Transverse colon (tissue), 4 donors: Measurements from ENCODE around the gene TMEM138. TPM values are rescaled to one million over a fixed set of nuclear protein-coding genes. Genes with fewer than 3 reads are reported as not detected.

Experiments
- DNase-seq: peaks from one replicate; pipeline ENCODE4 v3.0.0-alpha.2; 2019
- H3K27ac ChIP-seq, 4 donors: fragments of 200-600 bp; sonication (generic); 2 replicates each; pipeline ENCODE4 v1.5.1; 2016 to 2018; ENCODE audit warnings: inconsistent platforms in 4 of 4
- H3K27me3 ChIP-seq: fragments of 200-600 bp; sonication (generic); 2 replicates; pipeline ENCODE4 v1.5.1; 2017; ENCODE audit warnings: inconsistent platforms
- H3K36me3 ChIP-seq, 4 donors: fragments of 200-600 bp; sonication (generic); 2 replicates each; pipeline ENCODE4 v1.5.1; 2017 to 2019; ENCODE audit warnings: inconsistent platforms in 4 of 4
- H3K4me1 ChIP-seq, 4 donors: fragments of 200-600 bp; sonication (generic); 2 replicates each; pipeline ENCODE4 v1.5.1; 2017 to 2020; ENCODE audit warnings: inconsistent platforms in 4 of 4
- H3K4me3 ChIP-seq, 4 donors: fragments of 200-600 bp; sonication (generic); 1 replicate in 1 of 4; 2 replicates in 3 of 4; pipeline versions ENCODE4 v1.5.1 to v1.6.1; 2017 to 2019; ENCODE audit warnings: inconsistent platforms in 4 of 4
- H3K9me3 ChIP-seq, 2 donors: fragments of 200-600 bp; sonication (generic); 2 replicates each; pipeline ENCODE4 v1.5.1; 2017 to 2019; ENCODE audit warnings: inconsistent platforms in 2 of 2
- CTCF ChIP-seq, 5 experiments: fragments of 200-600 bp in 3 of 5; fragments of 450-650 bp in 2 of 5; sonication (generic) in 3 of 5; IDR thresholded peaks; 1 replicate in 2 of 5; 2 replicates in 3 of 5; pipeline ENCODE4 v1.5.1; 2016 to 2017; ENCODE audit warnings: antibody characterized with exemption in 5 of 5, inconsistent platforms in 3 of 5, mild to moderate bottlenecking in 2 of 5, moderate library complexity in 1 of 5
- EP300 ChIP-seq: sonication (generic); formaldehyde crosslinking; IDR thresholded peaks from one replicate; pipeline ENCODE4 v1.6.1; 2017; ENCODE audit warnings: antibody characterized with exemption, low read depth
- POLR2A ChIP-seq: fragments of 450-650 bp; IDR thresholded peaks from one replicate; pipeline ENCODE4 v1.6.1; 2016; ENCODE audit warnings: antibody characterized with exemption, mild to moderate bottlenecking, moderate library complexity
- POLR2AphosphoS5 ChIP-seq, 3 donors: sonication (generic); formaldehyde crosslinking; IDR thresholded peaks; one replicate each; pipeline ENCODE4 v1.6.1; 2016; ENCODE audit warnings: antibody characterized with exemption in 3 of 3
- WGBS, 2 donors: methylation state at CpG; one replicate each; pipeline ENCODE4 v1.1.5; 2018; ENCODE audit warnings: low coverage in 1 of 2; 5-methylcytosine and 5-hydroxymethylcytosine counted together
- in situ Hi-C, 4 donors: fragments of 200-750 bp; cut with MboI; loops; one replicate each; pipeline versions ENCODE4 v1.15.0 to v1.15.1; 2017; ENCODE audit warnings: low sequenced_read_pairs in 3 of 4, low pct_ligation_motif_present in 1 of 4, low pct_unique_long_range_greater_than_20kb in 1 of 4
- intact Hi-C: fragments of 100-400 bp; cut with DNase I; formaldehyde crosslinking; loops from one replicate; pipeline ENCODE4 v1.15.1; 2023; ENCODE audit warnings: low total_unique reads
- total RNA-seq, 4 donors: library from RNA; depleted of rRNA; stranded (reverse); fragments of >200 nt; gene quantifications; one replicate each; pipeline ENCODE4 v1.1.0, GENCODE V29; 2016

Gene TMEM138
- total RNA-seq, 4 donors from 2014 or later, result 27.9 to 51.6 (median 35.6) TPM

DNA sequence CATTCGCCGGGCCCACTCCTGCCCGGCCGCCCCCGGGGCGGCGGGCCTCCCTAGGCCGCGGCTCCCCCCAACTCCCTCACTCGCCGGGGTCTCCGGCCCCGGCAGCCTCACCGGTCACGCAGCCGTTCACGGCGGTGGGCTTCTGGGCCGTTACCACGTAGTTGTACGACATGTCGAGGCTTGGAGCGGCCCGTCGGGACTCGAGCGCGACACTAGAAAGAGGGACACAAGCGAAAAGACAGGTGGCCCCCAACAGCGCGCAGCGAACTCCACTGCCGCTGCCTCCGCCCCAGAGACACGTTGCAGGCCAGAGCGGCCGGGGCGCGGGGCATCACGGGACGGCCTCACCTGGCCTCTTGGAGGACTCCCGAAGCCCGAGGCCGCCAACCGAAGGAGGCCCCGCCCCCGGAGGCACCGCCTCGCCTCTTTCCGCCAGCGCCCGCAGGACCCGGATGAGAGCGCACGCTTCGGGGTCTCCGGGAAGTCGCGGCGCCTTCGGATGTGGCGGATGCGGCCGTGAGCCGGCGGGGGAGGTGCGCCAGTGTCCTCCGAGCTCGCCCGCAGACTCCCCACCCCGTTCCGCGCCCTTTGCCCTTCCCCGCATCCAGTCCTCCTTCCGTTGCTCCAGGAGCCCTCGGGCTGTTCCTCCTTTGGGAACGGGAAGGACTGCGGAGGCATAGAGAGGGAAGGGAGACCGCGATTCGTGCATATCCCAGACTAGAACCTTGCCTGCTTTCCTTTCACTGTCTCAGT is 29.2 kb upstream of the TMEM138 start, which contains the start of the genes DDB1 and TKFC:
Gene DDB1 (minus strand): TSS at position 309 of the 753 bp plus-strand sequence. CDS start 137 bp downstream, at position 172.
Gene TKFC (plus strand): TSS at position 432 of the 753 bp plus-strand sequence. CDS start 1,501 bp downstream, outside the sequence.
- peak within 1 kb of the TSS; percentile 91 to 97 (median 96) for H3K27ac ChIP-seq
- H3K4me3 ChIP-seq, result peak within 1 kb of the TSS; percentile 76 to 99 (median 97)
- no peaks in the 10 kb centered on the region for H3K27me3 ChIP-seq
- TF ChIP-seq POLR2AphosphoS5 (IDR thresholded peaks at IDR 0.05), result peak; percentile 77 to 90 (median 87)
- no peak for TF ChIP-seq EP300
- no peak for TF ChIP-seq CTCF (IDR thresholded peaks at IDR 0.05)
- TF ChIP-seq POLR2A, result peak; percentile 76
- no peaks in the 10 kb centered on the region for H3K9me3 ChIP-seq
- peaks cover 0 to 18% (median 5%) of the 10 kb centered on the region in 4 donors for H3K36me3 ChIP-seq
- intact Hi-C loops (no loop called here), in situ Hi-C loops (loop anchor here in 2 of 4 donors (10.0 to 25.0 kb wide), 2 partner anchors 52 to 496 kb away; partner anchors contain the start of gene CCDC86 (in 1 of the 2))
- WGBS, 2 donors, result 1% methylated on average over 37 of the region's 81 CpGs; no CpG with 5 or more reads in 1 of the 2 donors
- H3K4me1 ChIP-seq, result peaks cover 16 to 40% (median 25%) of the 10 kb centered on the region in 4 donors
- peak; percentile 97 for DNase-seq

- Histone ChIP-seq H3K27me3 (no peaks in the 10 kb centered on the region), H3K4me3 (peak overlapping the region; percentile 76 to 99 (median 97)), H3K9me3 (no peaks in the 10 kb centered on the region), H3K4me1 (peaks cover 16 to 40% (median 25%) of the 10 kb centered on the region in 4 donors), H3K36me3 (peaks cover 0 to 14% (median 5%) of the 10 kb centered on the region in 4 donors), H3K27ac (peak overlapping the region; percentile 91 to 97 (median 96))
- no peak for TF ChIP-seq EP300
- TF ChIP-seq CTCF (IDR thresholded peaks at IDR 0.05), result no peak
- no peak for TF ChIP-seq POLR2AphosphoS5 (IDR thresholded peaks at IDR 0.05)
- no peak for TF ChIP-seq POLR2A
- in situ Hi-C loops (loop anchor here in 2 of 4 donors (10.0 to 25.0 kb wide), 2 partner anchors 51 to 496 kb away; partner anchors contain the start of gene CCDC86 (in 1 of the 2)), intact Hi-C loops (no loop called here)
- no peak for DNase-seq
- 27 to 96% methylated on average over 4 to 19 of the region's 19 CpGs for WGBS, 2 donors
Observed at GRCh38 chr11:61333550-61334433, 28.4 kb upstream of the TMEM138 start.

DNA sequence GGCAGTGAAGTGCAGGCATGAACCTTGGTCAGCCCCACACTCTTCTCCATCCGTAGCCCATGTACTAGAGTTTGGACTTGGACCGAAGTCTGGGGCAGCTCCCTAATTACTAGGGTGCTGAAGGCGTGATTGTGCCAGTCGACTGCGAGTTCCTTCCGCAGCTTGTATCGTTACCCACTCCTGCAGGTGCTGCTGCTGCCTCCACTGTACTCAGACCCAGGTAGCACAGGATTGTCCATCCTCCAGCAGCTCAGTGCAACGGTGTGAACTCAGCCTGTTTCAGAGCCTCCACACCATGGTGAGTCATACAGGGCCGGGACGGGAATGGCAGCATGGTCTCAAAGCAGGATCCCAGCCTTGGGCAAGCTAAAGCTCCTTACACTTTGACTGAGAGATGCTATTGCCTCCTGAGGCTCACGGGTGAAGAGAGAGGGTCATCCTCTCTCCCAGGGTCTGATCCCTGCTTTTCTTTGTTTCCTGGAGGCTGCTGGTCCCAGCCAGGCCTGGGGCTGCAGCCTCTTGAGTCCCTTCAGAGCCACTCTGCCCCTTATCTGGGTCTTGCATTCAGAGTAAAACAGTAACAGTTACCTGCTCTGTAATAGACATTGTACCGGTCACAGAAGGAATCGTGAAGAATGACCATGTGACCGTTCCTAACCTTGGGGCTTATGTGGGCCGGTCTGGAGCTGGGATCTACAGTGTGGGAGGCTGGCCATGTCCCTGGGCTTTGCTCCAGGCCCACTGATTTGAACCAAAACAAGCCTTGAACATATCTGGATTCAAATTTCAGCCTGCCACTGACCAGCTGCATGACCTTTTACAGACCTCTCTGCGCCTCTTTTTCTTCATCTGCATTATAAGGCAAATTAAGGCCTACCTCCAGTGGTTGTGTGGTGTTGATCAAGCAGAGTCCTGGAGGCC is 27.5 kb upstream of the TMEM138 start:
- H3K4me1 ChIP-seq, result peaks cover 16 to 40% (median 25%) of the 10 kb centered on the region in 4 donors
- intact Hi-C loops, result no loop called here
- DNase-seq, result no peak
- in situ Hi-C loops, result loop anchor here (5.0 to 25.0 kb wide), 3 partner anchors 50 to 497 kb away; partner anchors contain the start of gene CCDC86 (in 1 of the 4)
- no peaks in the 10 kb centered on the region for H3K9me3 ChIP-seq
- H3K27me3 ChIP-seq, result no peaks in the 10 kb centered on the region
- H3K27ac ChIP-seq, result peak overlapping the region in 1 of 4 donors; percentile 96
- H3K4me3 ChIP-seq, result no peak overlapping the region
- TF ChIP-seq POLR2AphosphoS5 (IDR thresholded peaks at IDR 0.05) (no peak), POLR2A (no peak), EP300 (no peak), CTCF (IDR thresholded peaks at IDR 0.05) (no peak)
- peaks cover 0 to 5% (median under 1%) of the 10 kb centered on the region in 4 donors for H3K36me3 ChIP-seq
- 84 to 95% methylated on average over 4 to 14 of the region's 16 CpGs for WGBS, 2 donors
